H9 (cell line): ENCODE measurements around the gene SHISA8. TPM values are rescaled to one million over a fixed set of nuclear protein-coding genes. Genes with fewer than 3 reads are reported as not detected.

Experiments used
- DNase-seq: peaks from one replicate; pipeline ENCODE4 v3.0.0-alpha.2; 2017
- H2AFZ ChIP-seq: one replicate; pipeline ENCODE4 v1.6.1; 2013; ENCODE audit warnings: mild to moderate bottlenecking, low read length, control low read depth, moderate library complexity
- H2AK5ac ChIP-seq: 2 replicates; pipeline ENCODE4 v1.6.1; 2013; ENCODE audit warnings: low read length, control low read depth, mixed read lengths; ENCODE audit not compliant: insufficient read length
- H2BK120ac ChIP-seq: one replicate; pipeline ENCODE4 v1.6.1; 2013; ENCODE audit warnings: low read depth, mild to moderate bottlenecking, low read length, control low read depth, inconsistent platforms; ENCODE audit not compliant: poor library complexity, severe bottlenecking
- H2BK12ac ChIP-seq: 2 replicates; pipeline ENCODE4 v1.6.1; 2013; ENCODE audit warnings: low read length, control low read depth, mixed read lengths, low read depth; ENCODE audit not compliant: insufficient read length
- H2BK15ac ChIP-seq: 2 replicates; pipeline ENCODE4 v1.6.1; 2013; ENCODE audit warnings: low read depth, low read length, control low read depth
- H2BK20ac ChIP-seq: one replicate; pipeline ENCODE4 v1.6.1; 2013; ENCODE audit warnings: low read depth, mild to moderate bottlenecking, low read length, control low read depth, inconsistent platforms; ENCODE audit not compliant: poor library complexity, severe bottlenecking
- H2BK5ac ChIP-seq: 2 replicates; pipeline ENCODE4 v1.6.1; 2013; ENCODE audit warnings: low read length, control low read depth, mixed read lengths; ENCODE audit not compliant: insufficient read length
- H3K14ac ChIP-seq: 2 replicates; pipeline ENCODE4 v1.6.1; 2013; ENCODE audit warnings: low read length, control low read depth; ENCODE audit not compliant: insufficient read depth
- H3K18ac ChIP-seq: 2 replicates; pipeline ENCODE4 v1.6.1; 2013; ENCODE audit warnings: low read depth, mild to moderate bottlenecking, mixed read lengths, low read length, control low read depth; ENCODE audit not compliant: insufficient read length
- H3K23ac ChIP-seq: 2 replicates; pipeline ENCODE4 v1.6.1; 2013; ENCODE audit warnings: low read length, control low read depth, mixed read lengths, low read depth; ENCODE audit not compliant: insufficient read length
- H3K23me2 ChIP-seq: 2 replicates; pipeline ENCODE4 v1.6.1; 2013; ENCODE audit warnings: low read depth, mild to moderate bottlenecking, mixed read lengths, low read length, control low read depth; ENCODE audit not compliant: insufficient read length, poor library complexity, severe bottlenecking
- H3K27ac ChIP-seq: 2 replicates; pipeline ENCODE4 v1.5.1; 2013; ENCODE audit warnings: low read length, control low read depth, mixed read lengths, low read depth; ENCODE audit not compliant: insufficient read length
- H3K27me3 ChIP-seq: 2 replicates; pipeline ENCODE4 v1.6.1; 2013; ENCODE audit warnings: low read length, control low read depth, inconsistent platforms; ENCODE audit not compliant: insufficient read depth
- H3K4ac ChIP-seq: 2 replicates; pipeline ENCODE4 v1.6.1; 2013; ENCODE audit warnings: low read depth, mild to moderate bottlenecking, control low read depth, inconsistent platforms, low read length, moderate library complexity
- H3K4me1 ChIP-seq: 2 replicates; pipeline ENCODE4 v1.6.1; 2013; ENCODE audit warnings: low read length, control low read depth, inconsistent platforms; ENCODE audit not compliant: insufficient read depth
- H3K4me2 ChIP-seq: 2 replicates; pipeline ENCODE4 v1.6.1; 2013; ENCODE audit warnings: low read length, control low read depth, mixed read lengths; ENCODE audit not compliant: insufficient read length, insufficient read depth
- H3K56ac ChIP-seq: 2 replicates; pipeline ENCODE4 v1.6.1; 2013; ENCODE audit warnings: low read depth, mild to moderate bottlenecking, mixed read lengths, low read length, control low read depth; ENCODE audit not compliant: insufficient read length
- H3K79me1 ChIP-seq: 2 replicates; pipeline ENCODE4 v1.6.1; 2013; ENCODE audit warnings: low read depth, mild to moderate bottlenecking, moderate library complexity, low read length, control low read depth, inconsistent platforms; ENCODE audit not compliant: insufficient read depth, poor library complexity, severe bottlenecking
- H3K79me2 ChIP-seq: 2 replicates; pipeline ENCODE4 v1.6.1; 2013; ENCODE audit warnings: low read length, control low read depth, inconsistent platforms; ENCODE audit not compliant: insufficient read depth
- H3K9ac ChIP-seq: 2 replicates; pipeline ENCODE4 v1.6.1; 2013; ENCODE audit warnings: low read length, control low read depth, mixed read lengths; ENCODE audit not compliant: insufficient read length; ENCODE audit errors: extremely low read depth
- H3K9me3 ChIP-seq: one replicate; pipeline ENCODE4 v1.6.1; 2013; ENCODE audit warnings: low read depth, low read length, inconsistent platforms; ENCODE audit not compliant: control insufficient read depth
- H3T11ph ChIP-seq: one replicate; pipeline ENCODE4 v1.6.1; 2013; ENCODE audit warnings: mild to moderate bottlenecking, low read length, control low read depth, inconsistent platforms
- H4K20me1 ChIP-seq: one replicate; pipeline ENCODE4 v1.6.1; 2013; ENCODE audit not compliant: control insufficient read depth, insufficient read length, insufficient read depth
- H4K5ac ChIP-seq: 2 replicates; pipeline ENCODE4 v1.6.1; 2013; ENCODE audit warnings: low read depth, mild to moderate bottlenecking, mixed read lengths, low read length, control low read depth; ENCODE audit not compliant: insufficient read length
- H4K8ac ChIP-seq: replicated peaks from 2 replicates; pipeline ENCODE4 v1.6.1; 2013; ENCODE audit warnings: low read length, control low read depth, mixed read lengths, low read depth; ENCODE audit not compliant: insufficient read length
- H4K91ac ChIP-seq: 2 replicates; pipeline ENCODE4 v1.6.1; 2013; ENCODE audit warnings: low read depth, mild to moderate bottlenecking, moderate library complexity, mixed read lengths, low read length, control low read depth; ENCODE audit not compliant: insufficient read length
- H3K27ac Mint-ChIP-seq, 3 experiments: 2 replicates in 2 of 3; 3 replicates in 1 of 3; pipeline ENCODE4 v1.8.0; 2020 to 2021; ENCODE audit warnings: mixed read lengths in 3 of 3, mild to moderate bottlenecking in 1 of 3, moderate library complexity in 1 of 3
- H3K27me3 Mint-ChIP-seq: 2 replicates; pipeline ENCODE4 v1.8.0; 2021; ENCODE audit warnings: low read depth, mild to moderate bottlenecking, moderate library complexity, mixed read lengths
- H3K36me3 Mint-ChIP-seq, 3 experiments: 2 replicates in 2 of 3; 3 replicates in 1 of 3; pipeline ENCODE4 v1.8.0; 2020 to 2021; ENCODE audit warnings: low read depth in 3 of 3, mixed read lengths in 3 of 3; ENCODE audit not compliant: insufficient read depth in 1 of 3
- H3K4me1 Mint-ChIP-seq, 2 experiments: 2 replicates each; pipeline ENCODE4 v1.8.0; 2020; ENCODE audit warnings: mixed read lengths in 2 of 2
- H3K4me3 Mint-ChIP-seq, 2 experiments: 2 replicates in 1 of 2; 3 replicates in 1 of 2; pipeline ENCODE4 v1.8.0; 2020 to 2021; ENCODE audit warnings: mild to moderate bottlenecking in 2 of 2, mixed read lengths in 2 of 2, moderate library complexity in 1 of 2
- H3K9me3 Mint-ChIP-seq, 2 experiments: 2 replicates in 1 of 2; 3 replicates in 1 of 2; pipeline ENCODE4 v1.8.0; 2020; ENCODE audit warnings: mild to moderate bottlenecking in 2 of 2, mixed read lengths in 2 of 2, moderate library complexity in 1 of 2
- CTCF ChIP-seq: fragments of 200-600 bp; sonication (generic); conservative IDR thresholded peaks from 3 replicates; pipeline ENCODE4 v1.8.0; 2021; ENCODE audit warnings: antibody characterized with exemption, mild to moderate bottlenecking
- WGBS: extraction: QIAGEN DNeasy Blood & Tissue Kit; methylation state at CpG from one replicate; pipeline ENCODE4 v1.1.7; 2013; ENCODE audit warnings: missing lambda C conversion rate, low lambda C conversion rate, mixed read lengths; ENCODE audit not compliant: insufficient read length; ENCODE audit errors: extremely low coverage; 5-methylcytosine and 5-hydroxymethylcytosine counted together
- total RNA-seq: library from RNA; stranded (reverse); gene quantifications from 2 replicates; pipeline ENCODE4 v1.2.1, GENCODE V29; 2021

The SHISA8 gene
- total RNA-seq, 1 experiment from 2014 or later = 1.4 TPM

GRCh38 chr22:41948142-41948541 is 33.3 kb upstream of the SHISA8 start:
- TF ChIP-seq CTCF = no peak
- Histone ChIP-seq H3K79me2 (no peaks in the 10 kb centered on the region; the same call in 1 of the 2 replicates), H2AK5ac (no peak overlapping the region), H2BK15ac (no peak overlapping the region), H2BK12ac (no peak overlapping the region), H3K79me1 (no peaks in the 10 kb centered on the region), H4K5ac (no peak overlapping the region), H3K14ac (no peak overlapping the region), H3T11ph (no peak overlapping the region), H4K91ac (no peak overlapping the region), H2AFZ (no peak overlapping the region), H3K9ac (no peak overlapping the region), H3K23me2 (peaks cover 9% of the 10 kb centered on the region), H4K20me1 (no peaks in the 10 kb centered on the region), H3K9me3 (no peaks in the 10 kb centered on the region), H3K4me1 (peaks cover 3% of the 10 kb centered on the region; the same call in 1 of the 2 replicates), H3K18ac (no peak overlapping the region), H3K4ac (no peak overlapping the region), H3K4me2 (no peak overlapping the region), H2BK5ac (no peak overlapping the region), H2BK120ac (no peak overlapping the region), H2BK20ac (no peak overlapping the region), H3K27me3 (no peaks in the 10 kb centered on the region), H3K23ac (no peak overlapping the region), H3K56ac (no peak overlapping the region), H3K27ac (no peak overlapping the region), H4K8ac (no peak overlapping the region)
- peaks cover 24 to 48% of the 10 kb centered on the region in 2 experiments for H3K4me1 Mint-ChIP-seq
- H3K36me3 Mint-ChIP-seq = peaks cover 20 to 26% (median 24%) of the 10 kb centered on the region in 3 experiments; a peak in 6 of 7 replicates
- H3K27me3 Mint-ChIP-seq = peaks cover 1% of the 10 kb centered on the region
- DNase-seq = no peak
- no peak overlapping the region for H3K4me3 Mint-ChIP-seq
- no peak overlapping the region for H3K27ac Mint-ChIP-seq
- H3K9me3 Mint-ChIP-seq = no peaks in the 10 kb centered on the region
- WGBS = no CpG with 5 or more reads among the region's 2 CpGs
